Activated CD8-positive, alpha-beta memory T cell treated with anti-CD3 and anti-CD28 coated beads for 1 hour (primary cell): ENCODE measurements around the gene TMEM219.
"Not testable (repeated sequence)": the region's sequence is repeated elsewhere in the genome, so short reads cannot be mapped to it uniquely, and the experiment has no call there.

ENCODE experiments used
- DNase-seq, 2 donors: peaks; one replicate each; pipeline ENCODE4 v3.0.0-alpha.2; 2020; ENCODE audit warnings: low read depth in 1 of 2; ENCODE audit errors: extremely low read depth in 1 of 2

The TMEM219 gene

DNA sequence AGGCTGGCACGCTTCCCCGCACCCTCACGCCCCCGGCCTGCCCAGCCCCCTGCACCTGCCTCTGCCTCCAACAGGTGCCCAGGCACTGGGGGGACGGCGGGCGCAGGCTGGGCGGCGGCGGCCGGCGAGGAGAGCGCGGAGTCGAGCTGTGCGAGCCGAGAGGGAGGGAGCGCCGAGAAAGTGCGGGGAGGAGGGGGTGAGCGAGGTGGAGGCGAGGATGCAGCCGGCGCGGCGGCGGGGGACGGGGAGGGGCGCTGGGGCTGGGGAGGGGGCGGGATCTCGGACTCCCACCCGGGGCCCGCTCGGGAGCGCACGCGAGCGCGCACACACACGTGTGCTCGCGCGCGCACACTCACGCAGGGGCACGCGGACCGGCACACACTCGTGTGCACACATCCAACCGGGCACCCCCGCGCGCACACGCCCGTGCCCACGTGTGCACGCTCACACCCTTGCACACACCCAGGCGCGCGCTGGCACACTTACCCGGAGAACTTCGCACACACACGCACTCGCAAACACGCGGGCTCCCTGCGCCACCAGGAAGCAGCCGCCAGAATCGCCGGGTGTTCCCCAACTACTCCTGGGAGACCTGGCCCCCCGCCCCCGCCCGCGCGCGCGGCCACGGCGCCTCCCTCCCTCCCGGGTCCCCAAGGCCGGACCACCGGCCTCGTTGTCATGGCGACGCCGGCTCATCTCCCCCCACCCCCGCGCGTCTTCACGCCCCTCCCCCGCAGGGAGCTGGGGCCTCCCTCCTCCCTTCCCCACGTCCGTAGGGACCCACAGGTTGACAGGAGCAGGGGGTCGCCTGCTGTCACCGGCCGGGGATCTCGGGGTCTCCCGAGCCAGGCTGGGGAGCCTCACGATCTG, 49.2 kb downstream of the TMEM219 start, which contains the start of gene DOC2A:
Gene DOC2A, minus strand, starts transcription at position 184 of the 870 bp plus-strand sequence. CDS start 805 bp downstream, outside the sequence.
- DNase-seq = no peak

- no peak for DNase-seq
Observed at GRCh38 chr16:30011714-30012504, 50.0 kb downstream of the TMEM219 start.

DNA sequence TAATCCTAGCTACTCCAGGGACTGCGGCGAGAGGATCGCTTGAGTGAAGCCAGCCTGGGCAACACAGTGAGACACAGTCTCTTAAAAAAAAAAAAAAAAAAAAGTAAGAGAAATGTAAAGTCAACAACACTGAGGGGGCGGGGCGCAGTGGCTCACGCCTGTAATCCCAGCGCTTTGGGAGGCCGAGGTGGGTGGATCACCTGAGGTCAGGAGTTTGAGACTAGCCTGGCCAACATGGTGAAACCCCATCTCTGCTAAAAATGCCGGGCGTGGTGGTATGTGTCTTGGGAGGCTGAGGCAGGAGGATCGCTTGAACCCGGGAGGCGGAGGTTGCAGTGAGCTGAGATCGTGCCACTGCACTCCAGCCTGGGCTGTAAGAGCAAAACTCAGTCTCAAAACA, 50.7 kb downstream of the TMEM219 start:
- DNase-seq = not testable (repeated sequence)

DNA sequence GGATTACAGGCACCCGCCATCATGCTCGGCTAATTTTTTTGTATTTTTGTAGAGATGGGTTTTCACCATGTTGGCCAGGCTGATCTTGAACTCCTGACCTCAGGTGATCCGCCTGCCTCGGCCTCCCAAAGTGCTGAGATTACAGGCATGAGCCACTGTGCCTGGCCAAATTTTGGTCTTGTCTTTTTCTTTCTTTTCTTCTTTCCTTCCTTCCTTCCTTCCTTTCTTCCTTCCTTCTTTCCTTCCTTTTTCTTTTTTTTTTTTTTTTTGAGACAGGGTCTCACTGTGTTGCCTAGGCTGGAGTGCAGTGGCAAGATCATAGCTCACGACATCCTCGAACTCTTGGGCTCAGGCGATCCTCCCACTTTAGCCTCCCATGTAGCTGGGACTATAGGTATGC, 53.6 kb downstream of the TMEM219 start:
- DNase-seq = not testable (repeated sequence)

DNA sequence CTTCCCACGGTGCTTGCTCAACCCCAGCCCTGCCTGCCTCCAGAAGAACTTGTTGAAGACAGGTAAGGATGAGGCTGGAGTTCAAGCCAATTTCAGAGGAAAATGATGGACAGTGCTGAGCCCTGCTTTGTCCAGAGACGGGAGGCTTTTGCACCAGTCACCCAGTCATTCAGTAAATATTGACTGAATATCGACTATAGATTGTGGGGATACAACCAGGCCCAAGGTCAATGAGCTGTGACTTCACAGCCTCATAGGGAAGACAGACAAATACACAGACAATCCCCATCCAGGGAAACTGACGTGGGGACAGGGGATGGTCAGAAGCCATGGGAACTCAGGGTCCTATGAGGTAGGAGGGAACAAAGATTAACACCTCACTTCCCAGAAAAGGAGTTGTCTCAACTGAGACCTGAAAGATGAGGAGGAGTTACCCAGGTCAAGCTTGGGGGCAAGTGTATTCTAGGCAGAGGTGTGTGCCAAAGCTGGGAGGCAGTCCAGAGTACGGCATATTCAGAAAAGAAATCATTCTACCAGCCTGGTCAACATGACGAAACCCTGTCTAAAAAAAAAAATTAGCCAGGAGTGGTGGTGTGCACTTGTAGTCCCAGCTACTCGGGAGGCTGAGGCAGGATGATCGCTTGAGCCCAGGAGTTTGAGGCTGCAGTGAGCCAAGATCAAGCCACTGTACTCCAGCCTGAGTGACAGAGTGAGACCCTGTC, 54.8 kb downstream of the TMEM219 start:
- no peak for DNase-seq

GRCh38 chr16:30017277-30017656, 55.4 kb downstream of the TMEM219 start:
- DNase-seq = no peak

DNA sequence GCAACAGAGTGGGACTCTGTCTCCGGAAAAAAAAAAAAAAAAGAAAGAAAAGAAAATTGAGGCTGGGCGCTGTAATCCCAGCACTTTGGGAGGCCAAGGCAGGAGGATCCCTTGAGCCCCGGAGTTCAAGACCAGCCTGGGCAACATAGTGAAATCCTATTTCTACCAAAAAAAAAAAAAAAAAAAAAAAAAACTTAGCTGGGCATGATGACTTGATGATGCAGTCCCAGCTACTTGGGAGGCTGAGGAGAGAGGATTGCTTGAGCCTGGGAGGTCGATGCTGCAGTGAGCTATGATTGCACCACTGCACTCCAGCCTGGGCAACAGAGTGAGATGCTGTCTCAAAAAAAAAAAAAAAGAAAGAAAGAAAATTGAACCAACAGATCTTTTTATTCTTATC, 56.1 kb downstream of the TMEM219 start:
- not testable (repeated sequence) for DNase-seq

DNA sequence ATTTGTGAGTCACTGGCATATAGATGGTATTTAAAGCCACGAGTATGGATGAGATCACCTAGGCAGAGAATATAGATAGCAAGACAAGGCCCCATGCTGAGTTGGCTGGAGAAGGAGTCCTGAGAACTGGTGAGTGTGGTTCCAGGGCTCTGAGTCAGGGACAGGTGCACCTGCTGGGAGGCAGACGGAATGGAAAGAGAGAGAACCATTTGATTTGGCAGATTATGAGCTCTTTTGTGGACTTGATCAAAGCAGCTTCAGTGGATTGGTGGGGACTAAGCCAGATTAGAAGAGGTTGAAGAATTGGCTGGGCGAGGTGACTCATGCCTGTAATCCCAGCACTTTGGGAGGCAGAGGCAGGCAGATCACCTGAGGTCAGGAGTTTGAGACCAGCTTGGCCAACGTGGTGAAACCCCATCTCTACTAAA, 56.9 kb downstream of the TMEM219 start:
- DNase-seq = no peak
